Cardiac muscle cell (in vitro differentiated cells and primary cell): ENCODE measurements around the gene TBC1D19. TPM values are rescaled to one million over a fixed set of nuclear protein-coding genes. Genes with fewer than 3 reads are reported as not detected.
A peak's percentile ranks its signal among the peaks of the same experiment; 100 is the strongest.
"Not testable (repeated sequence)": the region's sequence is repeated elsewhere in the genome, so short reads cannot be mapped to it uniquely, and the experiment has no call there.

Experiments
- DNase-seq, 2 donors: peaks; one replicate each; pipeline versions ENCODE4 v3.0.0 to v3.0.0-alpha.2; 2010 to 2017; ENCODE audit warnings: low read depth in 1 of 2, low spot score in 1 of 2
- H3K27ac ChIP-seq: fragments of 200-600 bp; sonication (generic); 2 replicates; pipeline ENCODE4 v1.5.1; 2016
- H3K27me3 ChIP-seq: fragments of 200-600 bp; sonication (generic); 2 replicates; pipeline ENCODE4 v1.6.0; 2016; ENCODE audit warnings: control low read depth
- H3K36me3 ChIP-seq: fragments of 200-600 bp; sonication (generic); 2 replicates; pipeline ENCODE4 v1.5.1; 2016; ENCODE audit warnings: control low read depth
- H3K4me1 ChIP-seq: fragments of 200-600 bp; sonication (generic); 2 replicates; pipeline ENCODE4 v1.8.1; 2017; ENCODE audit warnings: low read depth, mild to moderate bottlenecking, mixed run types
- H3K4me3 ChIP-seq: fragments of 200-600 bp; sonication (generic); 2 replicates; pipeline ENCODE4 v1.5.1; 2016; ENCODE audit warnings: mild to moderate bottlenecking
- H3K9me3 ChIP-seq: fragments of 200-600 bp; sonication (generic); 2 replicates; pipeline ENCODE4 v1.5.1; 2017; ENCODE audit warnings: low read depth, mild to moderate bottlenecking, control low read depth
- polyA plus RNA-seq: library from polyadenylated mRNA; unstranded; fragments of >200 nt; fragmentation: Nextera tagmentation; extraction: Ambion mirVana; gene quantifications from 2 replicates; pipeline ENCODE4 v1.2.1, GENCODE V29; 2016
- total RNA-seq: library from RNA; depleted of rRNA; stranded (reverse); fragments of >200 nt; gene quantifications from 2 replicates; pipeline ENCODE4 v1.2.3, GENCODE V29; 2016
- TF ChIP-seq, protein P1 (sequence below): IDR thresholded peaks from 2 replicates; pipeline ENCODE4 v1.5.1; 2012; ENCODE audit warnings: low read depth, mild to moderate bottlenecking, low read length

The TBC1D19 gene
- total and polyA plus RNA-seq, 2 experiments from 2014 or later, result 10.9 to 17.3 TPM

DNA sequence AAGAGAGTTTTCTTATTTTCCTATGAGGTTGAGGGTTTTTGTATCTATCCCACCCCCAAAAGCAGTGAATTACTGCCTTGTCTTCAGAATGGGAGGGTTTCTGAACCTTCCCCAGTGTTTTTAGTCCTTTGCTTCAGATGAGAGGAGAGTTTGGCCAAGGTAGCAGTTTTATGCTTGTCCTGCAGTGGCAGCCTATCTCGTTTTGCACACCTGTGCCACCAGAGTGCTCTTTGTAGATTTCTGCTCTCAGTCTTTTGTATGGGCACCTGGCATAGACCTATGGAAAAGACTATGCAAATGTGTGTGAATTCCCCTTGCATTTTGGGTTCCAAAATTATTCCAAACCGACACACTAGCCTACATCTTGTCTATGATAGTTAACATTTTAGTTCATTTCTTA is 5.8 kb downstream of the TBC1D19 start:
- no peak for DNase-seq
- Histone ChIP-seq H3K4me3 (no peak overlapping the region), H3K27me3 (no peaks in the 10 kb centered on the region), H3K9me3 (no peaks in the 10 kb centered on the region), H3K4me1 (no peaks in the 10 kb centered on the region), H3K27ac (no peak overlapping the region), H3K36me3 (no peaks in the 10 kb centered on the region)
- TF ChIP-seq, protein P1, sequence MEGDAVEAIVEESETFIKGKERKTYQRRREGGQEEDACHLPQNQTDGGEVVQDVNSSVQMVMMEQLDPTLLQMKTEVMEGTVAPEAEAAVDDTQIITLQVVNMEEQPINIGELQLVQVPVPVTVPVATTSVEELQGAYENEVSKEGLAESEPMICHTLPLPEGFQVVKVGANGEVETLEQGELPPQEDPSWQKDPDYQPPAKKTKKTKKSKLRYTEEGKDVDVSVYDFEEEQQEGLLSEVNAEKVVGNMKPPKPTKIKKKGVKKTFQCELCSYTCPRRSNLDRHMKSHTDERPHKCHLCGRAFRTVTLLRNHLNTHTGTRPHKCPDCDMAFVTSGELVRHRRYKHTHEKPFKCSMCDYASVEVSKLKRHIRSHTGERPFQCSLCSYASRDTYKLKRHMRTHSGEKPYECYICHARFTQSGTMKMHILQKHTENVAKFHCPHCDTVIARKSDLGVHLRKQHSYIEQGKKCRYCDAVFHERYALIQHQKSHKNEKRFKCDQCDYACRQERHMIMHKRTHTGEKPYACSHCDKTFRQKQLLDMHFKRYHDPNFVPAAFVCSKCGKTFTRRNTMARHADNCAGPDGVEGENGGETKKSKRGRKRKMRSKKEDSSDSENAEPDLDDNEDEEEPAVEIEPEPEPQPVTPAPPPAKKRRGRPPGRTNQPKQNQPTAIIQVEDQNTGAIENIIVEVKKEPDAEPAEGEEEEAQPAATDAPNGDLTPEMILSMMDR, result no peak

DNA sequence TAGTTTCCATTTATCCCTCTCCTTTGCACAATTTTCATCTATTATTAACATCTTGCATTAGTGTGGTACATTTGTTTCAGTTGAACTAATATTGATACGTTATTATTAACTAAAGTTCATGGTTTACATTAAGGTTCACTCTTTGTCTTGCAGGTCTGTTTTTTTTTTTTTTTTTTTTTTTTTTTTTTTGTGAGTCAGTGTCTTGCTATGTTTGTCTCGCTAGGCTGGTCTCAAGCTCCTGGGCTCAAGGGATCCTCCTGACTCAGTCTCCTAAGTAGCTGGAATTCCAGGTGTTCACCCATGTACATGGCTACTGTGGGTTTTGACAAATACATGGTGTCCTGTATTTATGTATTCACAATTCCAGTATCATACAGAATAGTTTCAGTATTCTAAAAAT is 6.8 kb downstream of the TBC1D19 start:
- TF ChIP-seq, protein P1, result no peak
- peak in 1 of 2 donors; percentile 17 for DNase-seq
- H3K9me3 ChIP-seq, result no peaks in the 10 kb centered on the region
- no peaks in the 10 kb centered on the region for H3K36me3 ChIP-seq
- H3K27ac ChIP-seq, result no peak overlapping the region
- no peak overlapping the region for H3K4me3 ChIP-seq
- H3K4me1 ChIP-seq, result no peaks in the 10 kb centered on the region
- no peaks in the 10 kb centered on the region for H3K27me3 ChIP-seq

GRCh38 chr4:26593557-26593956 is 9.7 kb downstream of the TBC1D19 start:
- not testable (repeated sequence) for DNase-seq, H3K27ac ChIP-seq, H3K4me3 ChIP-seq, H3K4me1 ChIP-seq, H3K9me3 ChIP-seq, H3K36me3 ChIP-seq, H3K27me3 ChIP-seq

DNA sequence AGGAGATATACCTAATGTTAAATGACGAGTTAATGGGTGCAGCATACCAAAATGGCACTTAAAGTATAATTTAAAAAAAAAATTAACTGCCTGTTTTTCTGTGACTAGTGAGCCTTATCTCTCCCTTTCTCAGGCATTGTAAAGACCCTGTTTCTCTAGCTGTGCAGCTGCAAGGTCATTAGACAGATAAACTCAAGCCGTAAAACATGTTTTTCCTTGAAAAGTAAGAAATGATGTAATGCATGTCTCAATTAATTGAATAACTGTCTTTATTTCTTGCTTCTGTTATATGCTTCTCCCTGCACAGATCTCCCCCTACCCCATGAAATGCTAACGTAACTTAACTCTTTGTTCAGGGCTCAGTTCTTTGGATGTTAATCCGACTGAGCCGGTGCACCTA is 10.5 kb downstream of the TBC1D19 start:
- H3K27ac ChIP-seq, result no peak overlapping the region
- no peak overlapping the region for H3K4me3 ChIP-seq

DNA sequence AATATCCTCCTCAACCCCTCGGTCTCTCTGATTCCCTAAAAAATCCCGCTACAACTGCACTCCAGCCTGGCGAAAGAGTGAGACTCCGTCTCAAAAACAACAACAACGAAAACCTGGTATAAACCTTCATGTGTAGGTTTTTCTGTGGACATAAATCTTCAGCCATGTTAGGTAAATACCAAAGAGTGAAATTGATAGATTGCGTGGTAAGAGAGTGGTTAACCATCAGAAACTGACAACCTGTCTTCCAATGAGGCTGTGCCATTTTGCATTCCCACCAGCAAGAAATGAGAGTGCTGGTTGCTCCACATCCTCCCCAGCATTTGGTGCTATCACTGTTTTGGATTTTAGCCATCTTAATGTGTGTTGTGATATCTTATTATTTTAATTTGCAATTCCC is 10.9 kb downstream of the TBC1D19 start:
- Histone ChIP-seq H3K9me3 (no peaks in the 10 kb centered on the region), H3K27ac (no peak overlapping the region), H3K27me3 (no peaks in the 10 kb centered on the region), H3K4me1 (no peaks in the 10 kb centered on the region), H3K36me3 (no peaks in the 10 kb centered on the region), H3K4me3 (no peak overlapping the region)
- TF ChIP-seq, protein P1, result no peak
- no peak for DNase-seq

More for the DNA sequence above, 10.5 kb downstream of the TBC1D19 start:
- Histone ChIP-seq H3K4me1 (no peaks in the 10 kb centered on the region), H3K36me3 (no peaks in the 10 kb centered on the region), H3K27me3 (no peaks in the 10 kb centered on the region), H3K9me3 (no peaks in the 10 kb centered on the region)
- DNase-seq, result no peak
- TF ChIP-seq, protein P1, result no peak

- no peaks in the 10 kb centered on the region for H3K36me3 ChIP-seq
- H3K27ac ChIP-seq, result no peak overlapping the region
- H3K9me3 ChIP-seq, result no peaks in the 10 kb centered on the region
- H3K27me3 ChIP-seq, result no peaks in the 10 kb centered on the region
- TF ChIP-seq, protein P1, result no peak
- H3K4me3 ChIP-seq, result no peak overlapping the region
- DNase-seq, result no peak
- H3K4me1 ChIP-seq, result no peaks in the 10 kb centered on the region
These were observed 13.0 kb downstream of the TBC1D19 start for GRCh38 chr4:26596843-26597242.
